ENCODE measurements around the gene SUCLG2. TPM values are rescaled to one million over a fixed set of nuclear protein-coding genes. Genes with fewer than 3 reads are reported as not detected.

SUCLG2 gene
- total RNA-seq, 1 experiment from 2014 or later, result 59.4 TPM

GRCh38 chr3:67487564-67488114 is 166.8 kb downstream of the SUCLG2 start:
- Histone ChIP-seq H2AFZ (no peak overlapping the region), H3K27ac (no peak overlapping the region), H3K9me3 (ENCODE audit: insufficient read depth, low read depth) (no peaks in the 10 kb centered on the region), H3K9me2 (ENCODE audit: insufficient read depth) (no peaks in the 10 kb centered on the region), H3K4me3 (no peak overlapping the region), H3K36me3 (ENCODE audit: low read depth) (no peaks in the 10 kb centered on the region), H3K4me2 (no peak overlapping the region), H3K79me2 (ENCODE audit: low read depth) (no peaks in the 10 kb centered on the region), H3K4me1 (replicated peaks; ENCODE audit: insufficient read depth) (no peaks in the 10 kb centered on the region), H3F3A (ENCODE audit: insufficient read depth, low read depth) (no peaks in the 10 kb centered on the region), H4K20me1 (ENCODE audit: insufficient read depth) (no peaks in the 10 kb centered on the region), H3K27me3 (ENCODE audit: insufficient read depth, low read depth) (no peaks in the 10 kb centered on the region)
- POLR2A ChIA-PET (ENCODE audit: unreplicated experiment), result no interaction called here
- BruUV-seq (replicated peaks), result no TSS peak
- DNase-seq, result no peak
- intact Hi-C loops (cut with micrococcal nuclease; ENCODE audit: unreplicated experiment), result no loop called here
- CTCF ChIA-PET, result interaction anchor here (0.6 kb wide), 1 partner anchor 371 kb away, joined by 3 read pairs; no protein-coding TSS in a partner anchor
- TF ChIP-seq EZH2 (IDR thresholded peaks at IDR 0.05; ENCODE audit: low read depth), result no peak
- TF ChIP-seq, protein P1, sequence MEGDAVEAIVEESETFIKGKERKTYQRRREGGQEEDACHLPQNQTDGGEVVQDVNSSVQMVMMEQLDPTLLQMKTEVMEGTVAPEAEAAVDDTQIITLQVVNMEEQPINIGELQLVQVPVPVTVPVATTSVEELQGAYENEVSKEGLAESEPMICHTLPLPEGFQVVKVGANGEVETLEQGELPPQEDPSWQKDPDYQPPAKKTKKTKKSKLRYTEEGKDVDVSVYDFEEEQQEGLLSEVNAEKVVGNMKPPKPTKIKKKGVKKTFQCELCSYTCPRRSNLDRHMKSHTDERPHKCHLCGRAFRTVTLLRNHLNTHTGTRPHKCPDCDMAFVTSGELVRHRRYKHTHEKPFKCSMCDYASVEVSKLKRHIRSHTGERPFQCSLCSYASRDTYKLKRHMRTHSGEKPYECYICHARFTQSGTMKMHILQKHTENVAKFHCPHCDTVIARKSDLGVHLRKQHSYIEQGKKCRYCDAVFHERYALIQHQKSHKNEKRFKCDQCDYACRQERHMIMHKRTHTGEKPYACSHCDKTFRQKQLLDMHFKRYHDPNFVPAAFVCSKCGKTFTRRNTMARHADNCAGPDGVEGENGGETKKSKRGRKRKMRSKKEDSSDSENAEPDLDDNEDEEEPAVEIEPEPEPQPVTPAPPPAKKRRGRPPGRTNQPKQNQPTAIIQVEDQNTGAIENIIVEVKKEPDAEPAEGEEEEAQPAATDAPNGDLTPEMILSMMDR (conservative IDR thresholded peaks at IDR 0.05), result no peak

DNA sequence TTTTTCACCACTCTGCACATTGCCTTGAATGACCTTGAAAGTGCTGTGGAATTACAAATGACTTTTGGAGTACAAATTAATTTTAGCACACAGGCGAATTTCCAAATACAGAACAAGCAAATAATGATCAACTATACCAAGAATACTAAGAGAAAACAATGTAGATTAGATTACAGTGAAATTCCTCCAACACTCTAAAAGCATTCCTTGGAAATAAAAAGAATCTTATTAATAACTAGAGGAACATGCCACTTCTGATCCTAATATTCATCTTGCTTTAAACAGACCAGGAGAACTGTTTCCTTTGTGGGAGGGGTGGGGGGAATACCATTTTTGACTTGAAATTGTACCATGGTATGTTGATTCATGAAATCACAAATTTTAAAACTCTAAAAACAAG is 167.5 kb downstream of the SUCLG2 start:
- POLR2A ChIA-PET (ENCODE audit: unreplicated experiment), result no interaction called here
- no TSS peak for BruUV-seq (replicated peaks)

GRCh38 chr3:67484085-67484484 is 170.3 kb downstream of the SUCLG2 start:
- DNase-seq, result no peak
- POLR2A ChIA-PET (ENCODE audit: unreplicated experiment), result no interaction called here
- Histone ChIP-seq H3K4me3 (no peak overlapping the region), H2AFZ (no peak overlapping the region), H3K4me2 (no peak overlapping the region), H3K27me3 (ENCODE audit: insufficient read depth, low read depth) (no peaks in the 10 kb centered on the region), H3F3A (ENCODE audit: insufficient read depth, low read depth) (no peaks in the 10 kb centered on the region), H3K79me2 (ENCODE audit: low read depth) (no peaks in the 10 kb centered on the region), H3K36me3 (ENCODE audit: low read depth) (no peaks in the 10 kb centered on the region), H4K20me1 (ENCODE audit: insufficient read depth) (no peaks in the 10 kb centered on the region), H3K27ac (no peak overlapping the region), H3K9me2 (ENCODE audit: insufficient read depth) (no peaks in the 10 kb centered on the region), H3K9me3 (ENCODE audit: insufficient read depth, low read depth) (no peaks in the 10 kb centered on the region), H3K4me1 (replicated peaks; ENCODE audit: insufficient read depth) (no peaks in the 10 kb centered on the region)
- BruUV-seq (replicated peaks), result no TSS peak
- CTCF ChIA-PET, result no interaction called here
- TF ChIP-seq, protein P1 (conservative IDR thresholded peaks at IDR 0.05), result no peak
- TF ChIP-seq EZH2 (IDR thresholded peaks at IDR 0.05; ENCODE audit: low read depth), result no peak
- intact Hi-C loops (cut with micrococcal nuclease; ENCODE audit: unreplicated experiment), result no loop called here

More for the DNA sequence above, 167.5 kb downstream of the SUCLG2 start:
- H3K27ac ChIP-seq, result no peak overlapping the region
- H3K4me2 ChIP-seq, result no peak overlapping the region
- H3K27me3 ChIP-seq (ENCODE audit: insufficient read depth, low read depth), result no peaks in the 10 kb centered on the region
- CTCF ChIA-PET, result no interaction called here
- intact Hi-C loops (cut with micrococcal nuclease; ENCODE audit: unreplicated experiment), result no loop called here
- no peaks in the 10 kb centered on the region for H3K9me2 ChIP-seq (ENCODE audit: insufficient read depth)
- H3K36me3 ChIP-seq (ENCODE audit: low read depth), result no peaks in the 10 kb centered on the region
- no peak overlapping the region for H3K4me3 ChIP-seq
- H3K4me1 ChIP-seq (replicated peaks; ENCODE audit: insufficient read depth), result no peaks in the 10 kb centered on the region
- H4K20me1 ChIP-seq (ENCODE audit: insufficient read depth), result no peaks in the 10 kb centered on the region
- no peaks in the 10 kb centered on the region for H3F3A ChIP-seq (ENCODE audit: insufficient read depth, low read depth)
- TF ChIP-seq, protein P1 (conservative IDR thresholded peaks at IDR 0.05), result no peak
- TF ChIP-seq EZH2 (IDR thresholded peaks at IDR 0.05; ENCODE audit: low read depth), result no peak
- no peaks in the 10 kb centered on the region for H3K9me3 ChIP-seq (ENCODE audit: insufficient read depth, low read depth)
- no peak overlapping the region for H2AFZ ChIP-seq
- H3K79me2 ChIP-seq (ENCODE audit: low read depth), result no peaks in the 10 kb centered on the region
- DNase-seq, result no peak
